ENCODE results near the gene CCDC74A. TPM values are rescaled to one million over a fixed set of nuclear protein-coding genes. Genes with fewer than 3 reads are reported as not detected.
A peak's percentile ranks its signal among the peaks of the same experiment; 100 is the strongest.
"Not testable (repeated sequence)": the region's sequence is repeated elsewhere in the genome, so short reads cannot be mapped to it uniquely, and the experiment has no call there.

The CCDC74A gene
- total and polyA plus RNA-seq, 5 donors from 2014 or later, result 0.29 to 0.49 (median 0.31) TPM; not detected in 2

DNA sequence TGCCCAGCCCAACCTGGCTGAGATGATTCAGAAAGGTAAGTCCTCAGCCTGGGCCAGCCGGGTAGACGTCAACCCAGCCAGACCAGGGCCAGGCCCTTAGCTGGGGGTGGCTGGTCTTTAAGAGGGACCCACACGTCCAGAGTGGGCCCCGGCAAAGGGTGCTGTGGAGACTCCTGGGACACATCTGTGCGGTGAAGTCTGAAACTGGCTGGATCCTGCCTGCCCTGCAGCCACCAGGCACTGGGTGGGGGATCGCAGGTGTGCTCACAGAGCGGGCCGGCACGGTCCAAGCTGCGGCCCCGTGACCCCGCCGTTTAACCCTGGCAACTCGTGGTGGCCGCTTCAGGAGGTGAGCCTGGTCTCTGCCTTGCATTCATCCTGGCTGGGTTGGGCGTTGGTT, 9.8 kb upstream of the CCDC74A start:
- not testable (repeated sequence) for H3K9me3 Mint-ChIP-seq; H3K36me3 ChIP-seq (ENCODE audit: control insufficient read depth, insufficient read depth, low read length); H3K27me3 Mint-ChIP-seq; DNase-seq; H3K4me1 ChIP-seq (ENCODE audit: control insufficient read depth, insufficient read depth, low read length, poor library complexity, severe bottlenecking); H3K27ac ChIP-seq (ENCODE audit: insufficient read depth, low read length, poor library complexity, severe bottlenecking); H3K4me3 ChIP-seq (ENCODE audit: low read depth, low read length); ATAC-seq (ENCODE audit: low read depth in 2 of 2); H3K36me3 Mint-ChIP-seq; H3K4me1 Mint-ChIP-seq; H3K27ac Mint-ChIP-seq; H3K9me3 ChIP-seq (ENCODE audit: control insufficient read depth in 2 of 2, low read length in 2 of 2); H3K27me3 ChIP-seq (ENCODE audit: control insufficient read depth, insufficient read depth, low read length); H3K4me3 Mint-ChIP-seq

GRCh38 chr2:131518531-131518930, 9.2 kb upstream of the CCDC74A start:
- H3K36me3 Mint-ChIP-seq; H3K4me3 ChIP-seq (ENCODE audit: low read depth, low read length); DNase-seq; H3K27me3 Mint-ChIP-seq; H3K27ac ChIP-seq (ENCODE audit: insufficient read depth, low read length, poor library complexity, severe bottlenecking); H3K27ac Mint-ChIP-seq; H3K4me1 ChIP-seq (ENCODE audit: control insufficient read depth, insufficient read depth, low read length, poor library complexity, severe bottlenecking); H3K9me3 ChIP-seq (ENCODE audit: control insufficient read depth in 2 of 2, low read length in 2 of 2); H3K4me3 Mint-ChIP-seq; H3K4me1 Mint-ChIP-seq; H3K9me3 Mint-ChIP-seq; H3K36me3 ChIP-seq (ENCODE audit: control insufficient read depth, insufficient read depth, low read length); ATAC-seq (ENCODE audit: low read depth in 2 of 2); H3K27me3 ChIP-seq (ENCODE audit: control insufficient read depth, insufficient read depth, low read length): not testable (repeated sequence)

DNA sequence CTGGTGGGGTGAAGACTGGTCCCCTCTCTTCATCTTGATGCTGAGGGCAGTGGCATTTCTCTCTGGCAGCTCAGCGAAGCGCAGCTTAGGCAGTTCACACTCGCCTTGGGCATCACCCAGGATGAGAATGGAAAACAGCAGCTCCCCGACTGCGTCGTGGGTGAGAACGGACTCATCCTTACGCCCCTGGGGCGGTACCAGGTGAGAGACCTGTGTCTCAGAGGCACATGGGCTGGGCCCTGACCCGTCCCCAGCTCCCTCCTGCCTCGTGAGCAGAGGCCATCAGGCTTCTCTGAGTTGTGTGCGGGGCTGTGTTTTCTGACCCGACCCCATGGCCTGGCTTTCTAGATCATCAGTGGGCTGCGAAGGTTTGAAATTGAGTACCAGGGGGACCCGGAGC, 8.2 kb upstream of the CCDC74A start:
- peak overlapping the region in 1 of 3 donors; percentile 53 for H3K27ac Mint-ChIP-seq
- H3K27me3 Mint-ChIP-seq, result no peaks in the 10 kb centered on the region
- H3K4me1 ChIP-seq (ENCODE audit: control insufficient read depth, insufficient read depth, low read length, poor library complexity, severe bottlenecking), result no peaks in the 10 kb centered on the region
- peaks cover 4% of the 10 kb centered on the region for H3K36me3 ChIP-seq (ENCODE audit: control insufficient read depth, insufficient read depth, low read length)
- no peak overlapping the region for H3K27ac ChIP-seq (ENCODE audit: insufficient read depth, low read length, poor library complexity, severe bottlenecking)
- no peak overlapping the region for H3K4me3 Mint-ChIP-seq
- no peaks in the 10 kb centered on the region for H3K9me3 ChIP-seq (ENCODE audit: control insufficient read depth in 2 of 2, low read length in 2 of 2)
- no peaks in the 10 kb centered on the region for H3K9me3 Mint-ChIP-seq
- peaks cover 4% of the 10 kb centered on the region for H3K36me3 Mint-ChIP-seq
- no peak overlapping the region for H3K4me3 ChIP-seq (ENCODE audit: low read depth, low read length)
- DNase-seq (no peak), ATAC-seq (ENCODE audit: low read depth in 2 of 2) (no peak)
- H3K4me1 Mint-ChIP-seq, result no peaks in the 10 kb centered on the region
- H3K27me3 ChIP-seq (ENCODE audit: control insufficient read depth, insufficient read depth, low read length), result no peaks in the 10 kb centered on the region

- ATAC-seq (ENCODE audit: low read depth in 2 of 2); H3K9me3 Mint-ChIP-seq; H3K4me3 Mint-ChIP-seq: not testable (repeated sequence)
Measured at GRCh38 chr2:131519871-131520470, 7.7 kb upstream of the CCDC74A start.

DNA sequence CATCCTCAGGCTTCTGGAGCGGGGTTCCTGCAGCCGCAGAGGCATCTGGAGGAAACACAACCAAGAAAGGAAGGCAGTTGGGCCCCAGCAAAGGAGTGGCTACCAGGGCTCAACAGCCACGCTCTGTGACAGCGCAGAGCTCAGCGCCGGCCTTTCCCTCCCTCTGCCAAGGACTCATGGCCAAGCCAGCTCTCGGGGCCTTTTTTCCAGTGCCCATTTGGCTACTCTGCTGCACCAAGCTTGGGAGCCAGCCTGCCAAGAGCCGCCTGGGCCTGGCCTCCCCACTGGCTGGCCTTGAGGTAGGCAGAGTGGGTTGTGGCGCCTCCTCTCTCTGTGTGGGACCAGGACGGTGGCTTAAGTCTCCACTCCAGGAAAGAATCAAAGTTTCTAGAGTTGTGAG, 7.2 kb upstream of the CCDC74A start:
- Histone ChIP-seq H3K4me1 (ENCODE audit: control insufficient read depth, insufficient read depth, low read length, poor library complexity, severe bottlenecking) (no peaks in the 10 kb centered on the region), H3K36me3 (ENCODE audit: control insufficient read depth, insufficient read depth, low read length) (peaks cover 4% of the 10 kb centered on the region), H3K27me3 (ENCODE audit: control insufficient read depth, insufficient read depth, low read length) (no peaks in the 10 kb centered on the region), H3K27ac (ENCODE audit: insufficient read depth, low read length, poor library complexity, severe bottlenecking) (no peak overlapping the region), H3K4me3 (ENCODE audit: low read depth, low read length) (no peak overlapping the region), H3K9me3 (ENCODE audit: control insufficient read depth in 2 of 2, low read length in 2 of 2) (no peaks in the 10 kb centered on the region)
- H3K4me1 Mint-ChIP-seq, result no peaks in the 10 kb centered on the region
- H3K27ac Mint-ChIP-seq, result no peak overlapping the region
- H3K4me3 Mint-ChIP-seq, result no peak overlapping the region
- no peaks in the 10 kb centered on the region for H3K27me3 Mint-ChIP-seq
- H3K36me3 Mint-ChIP-seq, result peaks cover 4% of the 10 kb centered on the region
- no peaks in the 10 kb centered on the region for H3K9me3 Mint-ChIP-seq
- ATAC-seq (ENCODE audit: low read depth in 2 of 2) (no peak), DNase-seq (no peak)

More at GRCh38 chr2:131519871-131520470, 7.7 kb upstream of the CCDC74A start:
- H3K27ac ChIP-seq (ENCODE audit: insufficient read depth, low read length, poor library complexity, severe bottlenecking); H3K36me3 ChIP-seq (ENCODE audit: control insufficient read depth, insufficient read depth, low read length); H3K9me3 ChIP-seq (ENCODE audit: control insufficient read depth in 2 of 2, low read length in 2 of 2); H3K27me3 Mint-ChIP-seq; H3K27ac Mint-ChIP-seq; H3K27me3 ChIP-seq (ENCODE audit: control insufficient read depth, insufficient read depth, low read length); H3K4me1 Mint-ChIP-seq; H3K4me3 ChIP-seq (ENCODE audit: low read depth, low read length); H3K4me1 ChIP-seq (ENCODE audit: control insufficient read depth, insufficient read depth, low read length, poor library complexity, severe bottlenecking); DNase-seq; H3K36me3 Mint-ChIP-seq: not testable (repeated sequence)

DNA sequence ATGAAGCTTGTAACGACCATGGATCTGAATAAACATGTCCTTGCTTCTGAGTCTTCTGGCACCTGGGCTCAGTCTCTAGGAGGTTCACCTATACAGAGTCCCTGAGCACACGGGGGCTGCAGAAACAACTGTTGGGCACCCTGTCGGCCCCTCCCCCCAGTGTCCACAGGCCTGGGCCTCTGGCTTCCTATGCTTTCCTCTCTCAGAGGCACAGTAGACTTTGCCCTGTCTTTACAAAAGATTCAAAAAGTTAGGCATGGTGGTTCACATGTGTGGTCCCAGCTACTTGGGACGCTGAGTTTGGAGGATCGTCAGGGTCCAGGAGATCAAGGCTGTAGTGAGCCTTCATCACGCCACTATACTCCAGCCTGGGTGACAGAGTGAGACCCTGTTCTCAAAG, 6.2 kb upstream of the CCDC74A start:
- not testable (repeated sequence) for H3K4me3 Mint-ChIP-seq; H3K36me3 Mint-ChIP-seq; H3K4me1 ChIP-seq (ENCODE audit: control insufficient read depth, insufficient read depth, low read length, poor library complexity, severe bottlenecking); H3K27me3 ChIP-seq (ENCODE audit: control insufficient read depth, insufficient read depth, low read length); H3K4me3 ChIP-seq (ENCODE audit: low read depth, low read length); H3K27ac ChIP-seq (ENCODE audit: insufficient read depth, low read length, poor library complexity, severe bottlenecking); H3K27me3 Mint-ChIP-seq; ATAC-seq (ENCODE audit: low read depth in 2 of 2); H3K9me3 ChIP-seq (ENCODE audit: control insufficient read depth in 2 of 2, low read length in 2 of 2); DNase-seq; H3K4me1 Mint-ChIP-seq; H3K9me3 Mint-ChIP-seq; H3K36me3 ChIP-seq (ENCODE audit: control insufficient read depth, insufficient read depth, low read length)
- H3K27ac Mint-ChIP-seq, result peak overlapping the region in 1 of 3 donors; percentile 48

DNA sequence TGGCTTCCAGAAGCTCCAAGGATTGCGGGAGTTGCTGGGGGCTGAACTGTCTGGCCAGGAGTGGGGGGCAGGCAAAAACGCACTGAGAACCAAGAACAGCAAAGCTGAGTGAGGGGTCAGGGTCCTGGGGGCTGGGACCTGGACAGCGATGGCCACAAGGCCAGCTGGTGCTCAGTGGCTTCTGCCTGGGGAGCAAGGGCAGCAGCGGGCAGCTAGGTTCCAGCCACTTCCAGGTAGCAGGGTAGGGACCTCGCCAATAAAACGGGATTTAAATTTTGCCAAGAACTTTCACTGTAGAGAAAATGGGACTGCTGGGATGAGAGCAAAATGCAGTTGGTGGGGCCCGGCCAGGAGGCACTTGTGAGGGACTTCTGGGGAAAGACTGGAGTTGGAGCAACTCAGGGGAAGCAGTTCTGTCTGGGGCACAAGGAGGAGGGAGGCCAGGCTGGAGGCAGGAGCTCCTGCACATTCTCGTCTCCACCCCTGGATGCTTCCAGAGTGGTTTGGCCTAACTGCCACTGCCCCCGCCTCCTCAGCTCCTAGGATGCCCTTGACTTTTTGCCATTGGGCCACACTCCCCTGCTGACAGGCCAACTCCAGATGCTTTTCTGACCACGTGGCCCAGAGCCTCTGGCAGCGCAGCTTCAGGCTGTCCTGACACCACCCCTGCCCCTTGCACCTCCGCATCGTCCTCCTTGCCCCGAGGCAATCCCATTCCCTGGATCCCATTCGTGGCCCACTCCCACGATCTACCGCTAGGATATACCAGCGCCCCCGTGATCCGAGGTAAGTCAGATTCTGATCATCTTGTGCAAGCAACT, 5.5 kb upstream of the CCDC74A start:
- H3K27me3 Mint-ChIP-seq, result no peaks in the 10 kb centered on the region
- no peak for DNase-seq
- Histone ChIP-seq H3K4me1 (ENCODE audit: control insufficient read depth, insufficient read depth, low read length, poor library complexity, severe bottlenecking) (peaks cover under 1% of the 10 kb centered on the region), H3K4me3 (ENCODE audit: low read depth, low read length) (no peak overlapping the region), H3K27ac (ENCODE audit: insufficient read depth, low read length, poor library complexity, severe bottlenecking) (no peak overlapping the region), H3K27me3 (ENCODE audit: control insufficient read depth, insufficient read depth, low read length) (no peaks in the 10 kb centered on the region), H3K36me3 (ENCODE audit: control insufficient read depth, insufficient read depth, low read length) (peaks cover 4% of the 10 kb centered on the region), H3K9me3 (ENCODE audit: control insufficient read depth in 2 of 2, low read length in 2 of 2) (no peaks in the 10 kb centered on the region)
- H3K36me3 Mint-ChIP-seq, result peaks cover 4% of the 10 kb centered on the region
- peak overlapping the region in 1 of 3 donors; percentile 48 for H3K27ac Mint-ChIP-seq
- peak in 1 of 2 donors; percentile 14 for ATAC-seq (ENCODE audit: low read depth in 2 of 2)
- peaks cover 0 to under 1% (median 0%) of the 10 kb centered on the region in 4 donors for H3K4me1 Mint-ChIP-seq
- H3K9me3 Mint-ChIP-seq, result no peaks in the 10 kb centered on the region
- H3K4me3 Mint-ChIP-seq, result no peak overlapping the region

- peaks cover 0 to 12% (median 3%) of the 10 kb centered on the region in 4 donors for H3K4me1 Mint-ChIP-seq
- H3K4me1 ChIP-seq (ENCODE audit: control insufficient read depth, insufficient read depth, low read length, poor library complexity, severe bottlenecking); H3K27me3 ChIP-seq (ENCODE audit: control insufficient read depth, insufficient read depth, low read length); ATAC-seq (ENCODE audit: low read depth in 2 of 2); DNase-seq; H3K9me3 Mint-ChIP-seq; H3K4me3 ChIP-seq (ENCODE audit: low read depth, low read length); H3K36me3 ChIP-seq (ENCODE audit: control insufficient read depth, insufficient read depth, low read length); H3K27me3 Mint-ChIP-seq; H3K27ac ChIP-seq (ENCODE audit: insufficient read depth, low read length, poor library complexity, severe bottlenecking); H3K27ac Mint-ChIP-seq; H3K9me3 ChIP-seq (ENCODE audit: control insufficient read depth in 2 of 2, low read length in 2 of 2); H3K36me3 Mint-ChIP-seq: not testable (repeated sequence)
- peak overlapping the region in 1 of 4 donors; percentile 52 for H3K4me3 Mint-ChIP-seq
Measured at GRCh38 chr2:131525256-131525655, 2.4 kb upstream of the CCDC74A start.

All from CD4-positive, CD25-positive, alpha-beta regulatory T cell (primary cell).